Measurements from ENCODE around the gene NDUFC1.

Gene NDUFC1

GRCh38 chr4:139253046-139253445 lies 49.2 kb downstream of the NDUFC1 start:
- DNase-seq (ENCODE audit: low read depth): no peak
- TF ChIP-seq POLR2A (IDR thresholded peaks at IDR 0.05; ENCODE audit: extremely low read depth, insufficient read length) (no peak), CTCF (IDR thresholded peaks at IDR 0.05; ENCODE audit: low read depth, low read length) (no peak), MYC (IDR thresholded peaks at IDR 0.05; ENCODE audit: low read depth, low read length) (no peak)
- TF ChIP-seq, protein P1, sequence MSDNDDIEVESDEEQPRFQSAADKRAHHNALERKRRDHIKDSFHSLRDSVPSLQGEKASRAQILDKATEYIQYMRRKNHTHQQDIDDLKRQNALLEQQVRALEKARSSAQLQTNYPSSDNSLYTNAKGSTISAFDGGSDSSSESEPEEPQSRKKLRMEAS (IDR thresholded peaks at IDR 0.05; ENCODE audit: low read depth, low read length): no peak
- no peak overlapping the region for H3K4me3 ChIP-seq (ENCODE audit: low read depth, low read length)

DNA sequence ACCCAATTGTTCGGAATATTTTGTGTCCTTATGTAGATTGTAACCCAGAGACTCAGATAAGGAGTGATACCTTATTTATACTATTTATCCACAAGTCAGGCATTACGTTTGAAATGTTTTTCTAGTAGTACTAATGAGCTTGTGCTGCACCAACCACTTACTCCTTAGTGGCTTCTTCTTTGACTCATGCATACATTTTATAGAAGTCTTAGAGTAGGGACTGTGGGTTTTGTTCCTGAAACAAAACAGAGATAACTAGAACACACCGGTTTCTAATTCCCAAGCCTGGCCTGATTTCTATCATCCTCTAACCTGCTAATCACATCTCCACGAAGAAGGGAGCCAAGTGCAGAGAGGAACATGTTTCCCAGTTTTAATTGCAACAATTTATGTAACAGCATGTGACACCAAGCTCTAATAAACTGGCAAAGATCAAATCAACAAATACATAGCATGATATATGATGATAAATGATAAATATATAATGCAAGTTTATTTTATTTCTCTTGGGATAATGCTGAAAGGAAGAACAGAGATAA lies 54.5 kb downstream of the NDUFC1 start:
- DNase-seq (ENCODE audit: low read depth): no peak
- no peak overlapping the region for H3K4me3 ChIP-seq (ENCODE audit: low read depth, low read length)
- TF ChIP-seq MYC (IDR thresholded peaks at IDR 0.05; ENCODE audit: low read depth, low read length) (no peak), POLR2A (IDR thresholded peaks at IDR 0.05; ENCODE audit: extremely low read depth, insufficient read length) (no peak)

- no peak overlapping the region for H3K4me3 ChIP-seq (ENCODE audit: low read depth, low read length)
- no peak for DNase-seq (ENCODE audit: low read depth)
- TF ChIP-seq, protein P1 (IDR thresholded peaks at IDR 0.05; ENCODE audit: low read depth, low read length): no peak
- TF ChIP-seq POLR2A (IDR thresholded peaks at IDR 0.05; ENCODE audit: extremely low read depth, insufficient read length) (no peak), MYC (IDR thresholded peaks at IDR 0.05; ENCODE audit: low read depth, low read length) (no peak), CTCF (IDR thresholded peaks at IDR 0.05; ENCODE audit: low read depth, low read length) (no peak)
Measured at GRCh38 chr4:139247241-139247640, 55.0 kb downstream of the NDUFC1 start.

DNA sequence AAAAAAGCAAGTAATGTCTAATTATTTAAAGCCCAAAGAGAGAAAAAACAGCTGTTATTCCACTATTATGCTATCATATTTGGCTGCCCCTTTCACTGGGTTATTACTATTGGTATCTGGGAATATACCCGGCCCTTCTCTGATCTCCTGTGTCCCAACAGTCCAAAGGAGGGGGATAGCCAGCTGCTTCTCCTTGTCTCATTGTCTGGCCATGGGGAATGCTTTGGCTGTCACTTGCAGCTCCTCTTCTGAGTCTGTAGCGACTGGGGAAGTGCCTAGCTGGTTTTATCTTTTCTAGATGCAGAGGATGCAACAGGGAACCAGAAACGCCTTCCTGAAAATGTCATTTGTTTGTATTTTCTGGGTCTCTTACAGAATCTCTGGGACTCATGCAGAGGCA lies 56.1 kb downstream of the NDUFC1 start:
- TF ChIP-seq, protein P1 (IDR thresholded peaks at IDR 0.05; ENCODE audit: low read depth, low read length): no peak
- no peak for TF ChIP-seq MYC (IDR thresholded peaks at IDR 0.05; ENCODE audit: low read depth, low read length)
- TF ChIP-seq POLR2A (IDR thresholded peaks at IDR 0.05; ENCODE audit: extremely low read depth, insufficient read length): no peak
- TF ChIP-seq CTCF (IDR thresholded peaks at IDR 0.05; ENCODE audit: low read depth, low read length): no peak
- DNase-seq (ENCODE audit: low read depth): no peak
- H3K4me3 ChIP-seq (ENCODE audit: low read depth, low read length): no peak overlapping the region

DNA sequence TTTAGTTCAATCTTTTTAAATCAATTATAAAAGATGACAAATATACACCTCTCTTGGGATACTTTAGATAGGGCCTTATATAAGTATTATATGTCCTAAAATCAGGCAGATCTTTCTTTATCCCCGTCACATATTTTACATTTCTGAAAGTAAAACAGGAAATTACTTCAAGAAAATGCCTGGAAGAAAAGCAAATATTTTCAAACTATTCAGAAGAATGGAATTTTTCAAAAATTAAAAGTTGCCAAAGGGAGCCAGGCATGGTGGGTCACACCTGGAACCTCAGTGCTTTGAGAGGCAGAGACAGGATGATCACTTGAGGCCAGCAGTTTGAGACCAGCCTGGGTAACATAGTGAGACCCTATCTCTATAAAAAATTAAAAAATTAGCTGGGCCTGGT lies 56.7 kb downstream of the NDUFC1 start:
- DNase-seq (ENCODE audit: low read depth): no peak
- no peak for TF ChIP-seq MYC (IDR thresholded peaks at IDR 0.05; ENCODE audit: low read depth, low read length)
- TF ChIP-seq CTCF (IDR thresholded peaks at IDR 0.05; ENCODE audit: low read depth, low read length): no peak
- TF ChIP-seq POLR2A (IDR thresholded peaks at IDR 0.05; ENCODE audit: extremely low read depth, insufficient read length): no peak
- TF ChIP-seq, protein P1 (IDR thresholded peaks at IDR 0.05; ENCODE audit: low read depth, low read length): no peak
- H3K4me3 ChIP-seq (ENCODE audit: low read depth, low read length): no peak overlapping the region

GRCh38 chr4:139243448-139244365 lies 58.6 kb downstream of the NDUFC1 start:
- TF ChIP-seq, protein P1 (IDR thresholded peaks at IDR 0.05; ENCODE audit: low read depth, low read length): no peak
- TF ChIP-seq CTCF (IDR thresholded peaks at IDR 0.05; ENCODE audit: low read depth, low read length) (no peak), MYC (IDR thresholded peaks at IDR 0.05; ENCODE audit: low read depth, low read length) (no peak), POLR2A (IDR thresholded peaks at IDR 0.05; ENCODE audit: extremely low read depth, insufficient read length) (no peak)
- H3K4me3 ChIP-seq (ENCODE audit: low read depth, low read length): no peak overlapping the region
- no peak for DNase-seq (ENCODE audit: low read depth)
